Thyroid gland (tissue), 4 donors: ENCODE measurements around the gene PYROXD2.

Source experiments
- CTCF ChIP-seq, 6 experiments: fragments of 200-600 bp in 3 of 6; fragments of 450-650 bp in 3 of 6; sonication (generic) in 3 of 6; IDR thresholded peaks; one replicate each; pipeline ENCODE4 v1.5.1; 2016 to 2019; ENCODE audit warnings: antibody characterized with exemption in 6 of 6, mild to moderate bottlenecking in 2 of 6, inconsistent platforms in 1 of 6, moderate library complexity in 1 of 6
- POLR2A ChIP-seq, 2 donors: fragments of 450-650 bp; IDR thresholded peaks; one replicate each; pipeline ENCODE4 v1.6.1; 2017; ENCODE audit warnings: antibody characterized with exemption in 2 of 2, mild to moderate bottlenecking in 2 of 2, moderate library complexity in 1 of 2

- TF ChIP-seq POLR2A (IDR thresholded peaks at IDR 0.05) = no peak
- no peak for TF ChIP-seq CTCF (IDR thresholded peaks at IDR 0.05)
Observed at GRCh38 chr10:98388101-98388655, 26.8 kb downstream of the PYROXD2 start.
